Mesothelial cell of epicardium (in vitro differentiated cells): ENCODE measurements around the gene C19orf47. TPM values are rescaled to one million over a fixed set of nuclear protein-coding genes. Genes with fewer than 3 reads are reported as not detected.

ENCODE experiments used
- DNase-seq, 2 experiments: peaks; one replicate each; pipeline ENCODE4 v3.0.0; 2021; ENCODE audit warnings: low spot score in 2 of 2; ENCODE audit not compliant: unreplicated experiment in 2 of 2
- H3K27ac Mint-ChIP-seq: 2 replicates; pipeline ENCODE4 v1.8.0; 2021; ENCODE audit warnings: mixed read lengths
- H3K27me3 Mint-ChIP-seq: 2 replicates; pipeline ENCODE4 v1.8.0; 2021; ENCODE audit warnings: low read depth, mixed read lengths
- H3K36me3 Mint-ChIP-seq: 2 replicates; pipeline ENCODE4 v1.8.0; 2021; ENCODE audit warnings: mixed read lengths
- H3K4me1 Mint-ChIP-seq: 2 replicates; pipeline ENCODE4 v1.8.0; 2021; ENCODE audit warnings: mixed read lengths
- H3K4me3 Mint-ChIP-seq: 2 replicates; pipeline ENCODE4 v1.8.0; 2021; ENCODE audit warnings: mild to moderate bottlenecking, moderate library complexity, mixed read lengths
- H3K9me3 Mint-ChIP-seq: 2 replicates; pipeline ENCODE4 v1.8.0; 2021; ENCODE audit warnings: mixed read lengths
- CTCF ChIP-seq: fragments of 200-600 bp; sonication (generic); IDR thresholded peaks from one replicate; pipeline ENCODE4 v1.5.0; 2021; ENCODE audit warnings: antibody characterized with exemption; ENCODE audit not compliant: unreplicated experiment
- total RNA-seq: library from RNA; stranded (reverse); gene quantifications from 3 replicates; pipeline ENCODE4 v1.2.1, GENCODE V29; 2021

Gene C19orf47
- total RNA-seq, 1 donor from 2014 or later, result 17.8 TPM

GRCh38 chr19:40300668-40301067 is 47.5 kb downstream of the C19orf47 start:
- no peak for DNase-seq
- TF ChIP-seq CTCF, result no peak
- no peak overlapping the region for H3K4me3 Mint-ChIP-seq
- H3K27ac Mint-ChIP-seq, result no peak overlapping the region
- H3K27me3 Mint-ChIP-seq, result no peaks in the 10 kb centered on the region
- H3K36me3 Mint-ChIP-seq, result no peaks in the 10 kb centered on the region
- H3K9me3 Mint-ChIP-seq, result no peaks in the 10 kb centered on the region
- H3K4me1 Mint-ChIP-seq, result peaks cover 22% of the 10 kb centered on the region

GRCh38 chr19:40298026-40298425 is 50.2 kb downstream of the C19orf47 start:
- DNase-seq, result no peak
- Mint-ChIP-seq H3K27me3 (no peaks in the 10 kb centered on the region), H3K9me3 (no peaks in the 10 kb centered on the region), H3K36me3 (no peaks in the 10 kb centered on the region), H3K27ac (no peak overlapping the region), H3K4me3 (no peak overlapping the region), H3K4me1 (peaks cover 8% of the 10 kb centered on the region)
- no peak for TF ChIP-seq CTCF

- no peaks in the 10 kb centered on the region for H3K9me3 Mint-ChIP-seq
- no peaks in the 10 kb centered on the region for H3K4me1 Mint-ChIP-seq
- H3K36me3 Mint-ChIP-seq, result no peaks in the 10 kb centered on the region
- H3K4me3 Mint-ChIP-seq, result no peak overlapping the region
- H3K27ac Mint-ChIP-seq, result no peak overlapping the region
- H3K27me3 Mint-ChIP-seq, result no peaks in the 10 kb centered on the region
- TF ChIP-seq CTCF, result no peak
- no peak for DNase-seq
Observed at GRCh38 chr19:40294560-40294959, 53.6 kb downstream of the C19orf47 start.

- no peak for DNase-seq
- H3K36me3 Mint-ChIP-seq, result no peaks in the 10 kb centered on the region
- H3K27ac Mint-ChIP-seq, result peak overlapping the region; percentile 99
- H3K4me1 Mint-ChIP-seq, result peaks cover 32% of the 10 kb centered on the region
- no peaks in the 10 kb centered on the region for H3K27me3 Mint-ChIP-seq
- no peak for TF ChIP-seq CTCF
- no peak overlapping the region for H3K4me3 Mint-ChIP-seq
- H3K9me3 Mint-ChIP-seq, result no peaks in the 10 kb centered on the region
Observed at GRCh38 chr19:40286971-40287421, 61.2 kb downstream of the C19orf47 start.

- Mint-ChIP-seq H3K4me3 (peak overlapping the region; percentile 15), H3K27ac (peak overlapping the region; percentile 99), H3K36me3 (no peaks in the 10 kb centered on the region), H3K27me3 (no peaks in the 10 kb centered on the region), H3K9me3 (no peaks in the 10 kb centered on the region), H3K4me1 (peaks cover 32% of the 10 kb centered on the region)
- no peak for TF ChIP-seq CTCF
- no peak for DNase-seq
Observed at GRCh38 chr19:40286235-40286970, 61.8 kb downstream of the C19orf47 start.
